ENCODE measurements around the gene CIAO2B. TPM values are rescaled to one million over a fixed set of nuclear protein-coding genes. Genes with fewer than 3 reads are reported as not detected.

CIAO2B gene
- total RNA-seq, 1 experiment from 2014 or later, result 83.0 TPM

DNA sequence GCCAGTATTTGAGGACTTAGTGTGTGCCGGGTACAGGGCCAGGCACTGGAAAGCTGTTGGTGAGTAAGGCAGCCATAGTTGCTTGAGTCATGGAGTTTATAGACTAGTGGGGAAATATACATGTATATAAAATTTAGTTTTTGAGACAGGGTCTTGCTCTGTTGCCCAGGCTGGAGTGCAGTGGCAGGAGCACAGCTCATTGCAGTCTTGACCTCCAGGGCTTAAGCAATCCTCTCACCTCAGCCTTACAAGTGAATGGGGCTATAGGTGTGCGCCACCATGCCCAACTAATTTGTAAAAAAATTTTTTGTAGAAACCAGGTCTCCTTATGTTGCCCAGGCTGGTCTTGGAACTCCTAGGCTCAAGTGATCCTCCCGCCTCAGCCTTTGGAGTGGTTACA, 51.5 kb downstream of the CIAO2B start:
- H3K27me3 Mint-ChIP-seq (ENCODE audit: low read depth), result peaks cover 12% of the 10 kb centered on the region
- Histone ChIP-seq H4K91ac (ENCODE audit: insufficient read length, low read depth, low read length) (no peak overlapping the region), H3K27ac (ENCODE audit: insufficient read length, low read depth, low read length) (no peak overlapping the region), H3T11ph (ENCODE audit: low read length) (no peak overlapping the region), H3K18ac (ENCODE audit: insufficient read length, low read depth, low read length) (no peak overlapping the region), H2BK120ac (ENCODE audit: low read depth, low read length, poor library complexity, severe bottlenecking) (no peak overlapping the region), H2BK12ac (ENCODE audit: insufficient read length, low read depth, low read length) (no peak overlapping the region), H4K8ac (replicated peaks; ENCODE audit: insufficient read length, low read depth, low read length) (no peak overlapping the region), H2BK5ac (ENCODE audit: insufficient read length, low read length) (no peak overlapping the region), H3K4me2 (ENCODE audit: insufficient read depth, insufficient read length, low read length) (no peak overlapping the region), H4K20me1 (ENCODE audit: control insufficient read depth, insufficient read depth, insufficient read length) (no peaks in the 10 kb centered on the region), H2BK15ac (ENCODE audit: low read depth, low read length) (no peak overlapping the region), H3K9me3 (ENCODE audit: control insufficient read depth, low read depth, low read length) (no peaks in the 10 kb centered on the region), H3K56ac (ENCODE audit: insufficient read length, low read depth, low read length) (no peak overlapping the region), H3K23ac (ENCODE audit: insufficient read length, low read depth, low read length) (no peak overlapping the region), H3K9ac (ENCODE audit: extremely low read depth, insufficient read length, low read length) (no peak overlapping the region), H3K79me1 (ENCODE audit: insufficient read depth, low read depth, low read length, poor library complexity, severe bottlenecking) (peaks cover 2% of the 10 kb centered on the region), H3K27me3 (ENCODE audit: insufficient read depth, low read length) (no peaks in the 10 kb centered on the region; the same call in 1 of the 2 replicates), H3K23me2 (ENCODE audit: insufficient read length, low read depth, low read length, poor library complexity, severe bottlenecking) (peaks cover 6% of the 10 kb centered on the region), H2AFZ (ENCODE audit: low read length) (no peak overlapping the region), H2BK20ac (ENCODE audit: low read depth, low read length, poor library complexity, severe bottlenecking) (no peak overlapping the region), H3K4me1 (ENCODE audit: insufficient read depth, low read length) (no peaks in the 10 kb centered on the region; the same call in 1 of the 2 replicates), H3K79me2 (ENCODE audit: insufficient read depth, low read length) (peaks cover 5% of the 10 kb centered on the region; the same call in 1 of the 2 replicates), H4K5ac (ENCODE audit: insufficient read length, low read depth, low read length) (no peak overlapping the region), H3K4ac (ENCODE audit: low read depth, low read length) (no peak overlapping the region), H2AK5ac (ENCODE audit: insufficient read length, low read length) (no peak overlapping the region), H3K14ac (ENCODE audit: insufficient read depth, low read length) (no peak overlapping the region)
- H3K4me3 Mint-ChIP-seq, result no peak overlapping the region
- H3K4me1 Mint-ChIP-seq, result peaks cover 13% of the 10 kb centered on the region in 2 experiments
- TF ChIP-seq, protein P1, sequence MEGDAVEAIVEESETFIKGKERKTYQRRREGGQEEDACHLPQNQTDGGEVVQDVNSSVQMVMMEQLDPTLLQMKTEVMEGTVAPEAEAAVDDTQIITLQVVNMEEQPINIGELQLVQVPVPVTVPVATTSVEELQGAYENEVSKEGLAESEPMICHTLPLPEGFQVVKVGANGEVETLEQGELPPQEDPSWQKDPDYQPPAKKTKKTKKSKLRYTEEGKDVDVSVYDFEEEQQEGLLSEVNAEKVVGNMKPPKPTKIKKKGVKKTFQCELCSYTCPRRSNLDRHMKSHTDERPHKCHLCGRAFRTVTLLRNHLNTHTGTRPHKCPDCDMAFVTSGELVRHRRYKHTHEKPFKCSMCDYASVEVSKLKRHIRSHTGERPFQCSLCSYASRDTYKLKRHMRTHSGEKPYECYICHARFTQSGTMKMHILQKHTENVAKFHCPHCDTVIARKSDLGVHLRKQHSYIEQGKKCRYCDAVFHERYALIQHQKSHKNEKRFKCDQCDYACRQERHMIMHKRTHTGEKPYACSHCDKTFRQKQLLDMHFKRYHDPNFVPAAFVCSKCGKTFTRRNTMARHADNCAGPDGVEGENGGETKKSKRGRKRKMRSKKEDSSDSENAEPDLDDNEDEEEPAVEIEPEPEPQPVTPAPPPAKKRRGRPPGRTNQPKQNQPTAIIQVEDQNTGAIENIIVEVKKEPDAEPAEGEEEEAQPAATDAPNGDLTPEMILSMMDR (conservative IDR thresholded peaks at IDR 0.05), result no peak
- H3K36me3 Mint-ChIP-seq (ENCODE audit: insufficient read depth in 1 of 3, low read depth in 3 of 3), result peaks cover 15 to 34% (median 24%) of the 10 kb centered on the region in 3 experiments; a peak in 6 of 7 replicates
- no peaks in the 10 kb centered on the region for H3K9me3 Mint-ChIP-seq
- no CpG with 5 or more reads among the region's 3 CpGs for WGBS (ENCODE audit: extremely low coverage, insufficient read length, low lambda C conversion rate)
- H3K27ac Mint-ChIP-seq, result no peak overlapping the region
- no peak for DNase-seq

Other genes with a start within 250 kb of the CIAO2B start
- gene CMTM4, start 237.7 kb downstream of the CIAO2B start, total RNA-seq (2021), result 39.8 and 40.5 TPM in 2 replicates
- 94.2 and 100 TPM in 2 replicates for gene DYNC1LI2, start 182.8 kb downstream of the CIAO2B start, total RNA-seq (2021)
- not detected in 2 replicates for gene TERB1, start 132.8 kb downstream of the CIAO2B start, total RNA-seq (2021)
- 131 and 144 TPM in 2 replicates for gene NAE1, start 103.4 kb downstream of the CIAO2B start, total RNA-seq (2021)
- 0.55 and 0.81 TPM in 2 replicates for gene CA7, start 90.0 kb downstream of the CIAO2B start, total RNA-seq (2021)
- 22.0 and 23.1 TPM in 2 replicates for gene PDP2, start 53.9 kb downstream of the CIAO2B start, total RNA-seq (2021)
- not detected in 2 replicates for gene CDH16, start 15.5 kb downstream of the CIAO2B start, total RNA-seq (2021)
- gene RRAD, start 8.9 kb downstream of the CIAO2B start, total RNA-seq (2021), result 0.44 and 0.72 TPM in 2 replicates
- gene CES2, start 1.1 kb upstream of the CIAO2B start, total RNA-seq (2021), result 25.8 and 28.2 TPM in 2 replicates
- gene CES3, start 26.9 kb upstream of the CIAO2B start, total RNA-seq (2021), result 3.4 and 3.7 TPM in 2 replicates
- 1.8 and 1.9 TPM in 2 replicates for gene CES4A, start 54.2 kb upstream of the CIAO2B start, total RNA-seq (2021)
- gene CBFB, start 94.7 kb upstream of the CIAO2B start, total RNA-seq (2021), result 76.3 and 84.3 TPM in 2 replicates
- gene PHAF1, start 175.5 kb upstream of the CIAO2B start, total RNA-seq (2021), result 18.2 and 18.8 TPM in 2 replicates
- 11.2 and 11.4 TPM in 2 replicates for gene B3GNT9, start 216.6 kb upstream of the CIAO2B start, total RNA-seq (2021)
- 1.4 and 1.7 TPM in 2 replicates for gene TRADD, start 225.5 kb upstream of the CIAO2B start, total RNA-seq (2021)
- gene FBXL8, start 225.6 kb upstream of the CIAO2B start, total RNA-seq (2021), result 0.59 and 0.75 TPM in 2 replicates
- 1.2 and 1.5 TPM in 2 replicates for gene HSF4, start 230.3 kb upstream of the CIAO2B start, total RNA-seq (2021)
- gene NOL3, start 236.1 kb upstream of the CIAO2B start, total RNA-seq (2021), result 5.6 and 5.9 TPM in 2 replicates
- 42.1 and 51.2 TPM in 2 replicates for gene MATCAP1, start 249.6 kb upstream of the CIAO2B start, total RNA-seq (2021)